Spleen (tissue), 11 donors: Measurements from ENCODE around the gene CCDC50. TPM values are rescaled to one million over a fixed set of nuclear protein-coding genes. Genes with fewer than 3 reads are reported as not detected.

Source experiments
- DNase-seq: peaks from one replicate; pipeline ENCODE4 v3.0.0-alpha.2; 2020
- H3K27ac ChIP-seq, 8 donors: fragments of 200-600 bp; sonication (generic) in 7 of 8; 1 replicate in 4 of 8; 2 replicates in 4 of 8; pipeline versions ENCODE4 v1.5.0 to v1.8.0; 2016 to 2021; ENCODE audit warnings: inconsistent platforms in 4 of 8, mild to moderate bottlenecking in 4 of 8, moderate library complexity in 1 of 8
- H3K27me3 ChIP-seq, 7 donors: fragments of 200-600 bp; sonication (generic) in 6 of 7; replicated peaks in 1 of 7; 1 replicate in 4 of 7; 2 replicates in 3 of 7; pipeline versions ENCODE4 v1.5.0 to v1.8.0; 2016 to 2021; ENCODE audit warnings: inconsistent platforms in 3 of 7, mild to moderate bottlenecking in 1 of 7
- H3K36me3 ChIP-seq, 6 donors: fragments of 200-600 bp; sonication (generic) in 5 of 6; 1 replicate in 4 of 6; 2 replicates in 2 of 6; pipeline versions ENCODE4 v1.5.0 to v1.8.0; 2016 to 2021; ENCODE audit warnings: inconsistent platforms in 2 of 6
- H3K4me1 ChIP-seq, 6 donors: fragments of 200-600 bp; sonication (generic) in 5 of 6; 1 replicate in 3 of 6; 2 replicates in 3 of 6; pipeline versions ENCODE4 v1.5.0 to v1.8.0; 2016 to 2021; ENCODE audit warnings: inconsistent platforms in 3 of 6
- H3K4me3 ChIP-seq, 8 donors: fragments of 200-600 bp; sonication (generic) in 7 of 8; 1 replicate in 4 of 8; 2 replicates in 4 of 8; pipeline versions ENCODE4 v1.5.0 to v1.8.0; 2016 to 2021; ENCODE audit warnings: inconsistent platforms in 4 of 8, mild to moderate bottlenecking in 4 of 8, moderate library complexity in 2 of 8
- H3K9me3 ChIP-seq, 8 donors: fragments of 200-600 bp; sonication (generic) in 7 of 8; 1 replicate in 4 of 8; 2 replicates in 4 of 8; pipeline versions ENCODE4 v1.5.0 to v1.8.0; 2016 to 2021; ENCODE audit warnings: inconsistent platforms in 4 of 8
- POLR2A ChIP-seq, 3 donors: fragments of 450-650 bp; IDR thresholded peaks; one replicate each; pipeline ENCODE4 v1.5.1; 2017; ENCODE audit warnings: antibody characterized with exemption in 3 of 3, mild to moderate bottlenecking in 1 of 3
- POLR2AphosphoS5 ChIP-seq, 3 donors: sonication (generic); formaldehyde crosslinking; IDR thresholded peaks; one replicate each; pipeline ENCODE4 v1.5.1; 2017; ENCODE audit warnings: antibody characterized with exemption in 3 of 3
- WGBS, 5 donors: extraction: QIAGEN DNeasy Blood & Tissue Kit in 3 of 5; methylation state at CpG; one replicate each; pipeline versions ENCODE4 v1.1.5 to v1.1.7; 2013 to 2018; 5-methylcytosine and 5-hydroxymethylcytosine counted together
- intact Hi-C: fragments of 100-400 bp; cut with DNase I; formaldehyde crosslinking; loops from one replicate; pipeline ENCODE4 v1.15.0; 2023; ENCODE audit warnings: low total_unique reads
- polyA plus RNA-seq, 3 donors: library from polyadenylated mRNA; stranded (reverse); fragments of 200-250 nt; gene quantifications; one replicate each; pipeline ENCODE4 v1.2.1, GENCODE V29; 2013
- total RNA-seq, 7 donors: library from RNA; depleted of rRNA in 3 of 7; stranded (reverse); fragments of >200 nt in 3 of 7; fragmentation: NEBNext Ultra II Directional in 4 of 7; extraction: Animal tissue kit (Norgen Biotek cat#: 25700) in 4 of 7; gene quantifications; one replicate each; pipeline versions ENCODE4 v1.1.0 to v1.2.1, GENCODE V29; 2016 to 2021
- TF ChIP-seq, protein P1 (sequence below), 11 experiments: fragments of 200-600 bp in 7 of 11; fragments of 450-650 bp in 4 of 11; sonication (generic) in 4 of 11; IDR thresholded peaks in 8 of 11; conservative IDR thresholded peaks in 3 of 11; 1 replicate in 7 of 11; 2 replicates in 4 of 11; pipeline versions ENCODE4 v1.4.0 to v1.8.0; 2016 to 2021; ENCODE audit warnings: antibody characterized with exemption in 11 of 11, inconsistent platforms in 4 of 11, mild to moderate bottlenecking in 1 of 11
- donor health status: healthy with polysubstance abuse.
- donor health status: DM: no; HTN: no; CAD: no; lungs with moderate emphysema.
- donor health status: DM: no; HTN: no; CAD: no.
- donor health status: Bipolar disorder and iron deficiency.
- donor health status: healthy.
- donor health status: DM: no; HTN: no; CAD: no.
- donor health status: DM: yes; HTN: yes; CAD: no.

CCDC50 gene
- total and polyA plus RNA-seq, 10 donors = 42.5 to 167 (median 110) TPM

DNA sequence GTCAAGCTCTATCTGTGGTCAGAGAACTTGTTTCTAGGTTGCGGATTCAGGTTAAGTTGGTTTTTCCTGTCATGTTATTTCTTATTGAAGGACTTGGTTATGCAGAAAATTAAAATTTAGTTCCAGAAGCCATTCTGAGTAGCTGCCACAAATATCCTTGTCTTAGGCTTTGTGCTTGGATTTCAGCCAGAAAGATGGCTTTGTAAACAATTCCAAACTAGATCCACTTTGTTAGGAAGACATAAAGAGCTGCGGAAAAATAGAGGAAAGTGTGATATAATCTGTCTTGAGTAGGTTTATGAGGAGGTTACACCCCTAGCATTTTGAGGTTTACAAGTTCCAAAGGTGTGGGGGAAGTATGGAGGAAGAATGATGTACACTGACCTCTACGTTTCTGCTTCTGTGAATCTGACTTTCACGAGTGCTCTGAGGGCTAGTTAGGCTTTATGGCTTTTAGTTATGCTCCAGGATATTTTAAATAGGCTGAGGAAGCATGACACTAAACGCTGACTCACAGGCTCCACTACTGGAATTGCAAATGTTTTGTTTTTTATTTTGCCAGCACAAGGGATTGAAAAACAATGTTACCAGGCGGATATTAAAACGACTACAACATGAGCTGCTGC lies 47.4 kb downstream of the CCDC50 start:
- H3K27ac ChIP-seq = peak overlapping the region in 4 of 8 donors; percentile 5 to 45 (median 28)
- H3K36me3 ChIP-seq = peaks cover 0 to 58% (median 20%) of the 10 kb centered on the region in 6 donors
- no peaks in the 10 kb centered on the region for H3K9me3 ChIP-seq
- DNase-seq = no peak
- H3K4me1 ChIP-seq = peaks cover 6 to 41% (median 30%) of the 10 kb centered on the region in 6 donors
- TF ChIP-seq, protein P1, sequence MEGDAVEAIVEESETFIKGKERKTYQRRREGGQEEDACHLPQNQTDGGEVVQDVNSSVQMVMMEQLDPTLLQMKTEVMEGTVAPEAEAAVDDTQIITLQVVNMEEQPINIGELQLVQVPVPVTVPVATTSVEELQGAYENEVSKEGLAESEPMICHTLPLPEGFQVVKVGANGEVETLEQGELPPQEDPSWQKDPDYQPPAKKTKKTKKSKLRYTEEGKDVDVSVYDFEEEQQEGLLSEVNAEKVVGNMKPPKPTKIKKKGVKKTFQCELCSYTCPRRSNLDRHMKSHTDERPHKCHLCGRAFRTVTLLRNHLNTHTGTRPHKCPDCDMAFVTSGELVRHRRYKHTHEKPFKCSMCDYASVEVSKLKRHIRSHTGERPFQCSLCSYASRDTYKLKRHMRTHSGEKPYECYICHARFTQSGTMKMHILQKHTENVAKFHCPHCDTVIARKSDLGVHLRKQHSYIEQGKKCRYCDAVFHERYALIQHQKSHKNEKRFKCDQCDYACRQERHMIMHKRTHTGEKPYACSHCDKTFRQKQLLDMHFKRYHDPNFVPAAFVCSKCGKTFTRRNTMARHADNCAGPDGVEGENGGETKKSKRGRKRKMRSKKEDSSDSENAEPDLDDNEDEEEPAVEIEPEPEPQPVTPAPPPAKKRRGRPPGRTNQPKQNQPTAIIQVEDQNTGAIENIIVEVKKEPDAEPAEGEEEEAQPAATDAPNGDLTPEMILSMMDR (IDR thresholded peaks at IDR 0.05 in 8 of 11, conservative IDR thresholded peaks at IDR 0.05 in 3 of 11) = no peak
- TF ChIP-seq POLR2AphosphoS5 (IDR thresholded peaks at IDR 0.05) (no peak), POLR2A (IDR thresholded peaks at IDR 0.05) (no peak)
- no peaks in the 10 kb centered on the region for H3K27me3 ChIP-seq
- H3K4me3 ChIP-seq = no peak overlapping the region
- intact Hi-C loops = no loop called here
- WGBS, 5 donors = 73 to 85% (median 78%) methylated on average over 7 of the region's 7 CpGs

DNA sequence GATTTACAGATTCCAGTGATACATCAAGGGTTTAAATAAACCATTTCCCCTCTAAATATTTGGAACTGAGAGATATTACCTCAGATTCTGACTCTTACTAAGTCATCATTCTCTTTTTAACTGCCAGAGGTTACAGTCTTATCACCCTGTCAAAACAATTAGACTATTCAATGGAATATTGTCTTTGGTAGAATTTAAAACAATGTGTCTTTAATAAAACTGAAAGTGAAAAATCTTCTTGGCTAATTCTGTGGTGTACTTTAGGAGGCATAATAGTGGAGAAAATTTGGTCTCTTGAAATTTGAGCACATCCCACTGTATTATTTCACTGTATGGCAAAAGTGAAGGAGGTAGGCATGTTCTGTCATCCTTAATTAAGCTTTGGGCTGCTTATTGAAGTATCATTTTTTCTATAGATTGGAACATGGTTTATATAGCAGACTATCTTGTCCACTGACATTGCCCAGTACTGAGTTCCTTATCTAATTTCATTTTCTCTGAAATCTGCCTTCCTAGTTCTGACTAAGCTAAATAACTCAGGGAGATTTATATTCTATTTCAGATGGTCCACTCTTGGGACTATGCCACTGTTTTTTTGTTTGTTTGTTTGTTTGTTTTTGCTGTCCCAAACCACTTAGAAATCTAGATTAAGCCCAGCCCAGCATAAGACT lies 49.1 kb downstream of the CCDC50 start:
- peaks cover 0 to 66% (median 22%) of the 10 kb centered on the region in 6 donors for H3K36me3 ChIP-seq
- H3K9me3 ChIP-seq = no peaks in the 10 kb centered on the region
- DNase-seq = no peak
- TF ChIP-seq POLR2AphosphoS5 (IDR thresholded peaks at IDR 0.05) (no peak), POLR2A (IDR thresholded peaks at IDR 0.05) (no peak)
- TF ChIP-seq, protein P1 (IDR thresholded peaks at IDR 0.05 in 8 of 11, conservative IDR thresholded peaks at IDR 0.05 in 3 of 11) = no peak
- H3K27ac ChIP-seq = peak overlapping the region in 3 of 8 donors; percentile 0 to 10 (median 9)
- H3K4me3 ChIP-seq = no peak overlapping the region
- peaks cover 6 to 42% (median 27%) of the 10 kb centered on the region in 6 donors for H3K4me1 ChIP-seq
- intact Hi-C loops = no loop called here
- no peaks in the 10 kb centered on the region for H3K27me3 ChIP-seq

DNA sequence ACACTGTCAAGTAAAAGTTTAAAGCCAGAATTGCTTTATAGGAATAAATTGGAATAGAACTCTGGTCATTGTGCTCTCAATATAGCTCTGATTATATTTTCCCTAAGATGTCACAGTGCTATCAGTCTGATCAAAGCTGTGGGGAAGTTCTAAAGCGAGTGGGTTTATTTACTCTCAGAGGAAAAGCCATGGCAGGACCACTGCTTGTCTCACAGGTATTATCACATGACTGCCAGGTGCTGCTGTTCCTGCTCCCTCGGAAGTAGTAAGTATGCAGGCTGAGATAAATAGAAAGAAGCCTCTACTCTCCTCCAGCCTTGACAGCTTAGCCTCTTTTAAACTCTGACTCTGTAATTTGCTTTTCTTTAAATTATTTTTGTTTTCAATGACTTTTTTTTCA lies 50.3 kb downstream of the CCDC50 start:
- TF ChIP-seq, protein P1 (IDR thresholded peaks at IDR 0.05 in 8 of 11, conservative IDR thresholded peaks at IDR 0.05 in 3 of 11) = no peak
- no peak for TF ChIP-seq POLR2A (IDR thresholded peaks at IDR 0.05)
- no peak for TF ChIP-seq POLR2AphosphoS5 (IDR thresholded peaks at IDR 0.05)
- Histone ChIP-seq H3K9me3 (no peaks in the 10 kb centered on the region), H3K27ac (peak overlapping the region in 1 of 8 donors; percentile 28), H3K27me3 (no peaks in the 10 kb centered on the region), H3K4me3 (no peak overlapping the region), H3K4me1 (peaks cover 6 to 42% (median 27%) of the 10 kb centered on the region in 6 donors), H3K36me3 (peaks cover 0 to 69% (median 24%) of the 10 kb centered on the region in 6 donors)
- intact Hi-C loops = no loop called here
- DNase-seq = no peak
- WGBS, 5 donors = 42 to 69% (median 54%) methylated on average over 2 of the region's 2 CpGs

DNA sequence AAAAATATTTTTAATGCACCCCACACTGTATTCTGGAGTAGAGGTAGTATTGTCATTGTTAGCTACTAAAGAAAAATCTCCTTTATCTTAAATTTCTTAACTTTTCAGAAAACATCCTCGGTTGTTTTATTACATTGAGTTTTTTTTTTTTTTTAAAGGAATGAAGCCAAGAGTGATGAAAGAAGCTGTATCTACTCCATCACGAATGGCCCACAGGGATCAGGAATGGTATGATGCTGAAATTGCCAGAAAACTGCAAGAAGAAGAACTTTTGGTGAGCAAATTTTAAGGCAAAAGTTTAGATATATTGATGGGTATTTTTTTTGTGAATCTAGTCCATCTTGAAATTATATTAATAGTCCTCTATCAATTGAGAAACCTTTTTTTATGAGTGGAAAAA lies 50.8 kb downstream of the CCDC50 start:
- TF ChIP-seq, protein P1 (IDR thresholded peaks at IDR 0.05 in 8 of 11, conservative IDR thresholded peaks at IDR 0.05 in 3 of 11) = no peak
- TF ChIP-seq POLR2A (IDR thresholded peaks at IDR 0.05) (no peak), POLR2AphosphoS5 (IDR thresholded peaks at IDR 0.05) (no peak)
- WGBS, 5 donors = 56 to 90% (median 70%) methylated on average over 2 of the region's 2 CpGs
- peaks cover 0 to 68% (median 23%) of the 10 kb centered on the region in 6 donors for H3K36me3 ChIP-seq
- H3K27me3 ChIP-seq = no peaks in the 10 kb centered on the region
- H3K4me1 ChIP-seq = peaks cover 6 to 42% (median 27%) of the 10 kb centered on the region in 6 donors
- no peak for DNase-seq
- H3K27ac ChIP-seq = no peak overlapping the region
- no peaks in the 10 kb centered on the region for H3K9me3 ChIP-seq
- H3K4me3 ChIP-seq = no peak overlapping the region
- intact Hi-C loops = loop anchor here (10.0 kb wide), 1 partner anchor 135 kb away; no protein-coding TSS in a partner anchor
